Measurements from ENCODE around the gene DTD1.

Gene DTD1

GRCh38 chr20:18794428-18794787 is 206.6 kb downstream of the DTD1 start:
- Histone ChIP-seq H4K8ac (ENCODE audit: low read depth, low read length) (no peak overlapping the region), H3K9me3 (replicated peaks in 1 of 2; ENCODE audit: control insufficient read depth in 2 of 2, insufficient read depth in 1 of 2, low read depth in 1 of 2, low read length in 2 of 2) (no peaks in the 10 kb centered on the region), H3K14ac (ENCODE audit: low read length) (no peak overlapping the region), H3K4me3 (ENCODE audit: low read length in 2 of 2) (peak overlapping the region; percentile 62 to 84), H3K18ac (ENCODE audit: low read length) (no peak overlapping the region), H2BK12ac (ENCODE audit: low read length) (no peak overlapping the region), H2AFZ (ENCODE audit: low read length) (peak overlapping the region; percentile 85), H3K23ac (ENCODE audit: low read depth, low read length, poor library complexity) (no peak overlapping the region), H3K36me3 (replicated peaks in 1 of 2; ENCODE audit: control insufficient read depth in 2 of 2, insufficient read depth in 2 of 2, low read length in 2 of 2) (no peaks in the 10 kb centered on the region), H3K27me3 (ENCODE audit: control insufficient read depth in 3 of 3, insufficient read depth in 3 of 3, low read depth in 1 of 3, low read length in 3 of 3) (no peaks in the 10 kb centered on the region), H4K91ac (ENCODE audit: low read depth, low read length, poor library complexity) (no peak overlapping the region), H3K27ac (replicated peaks; ENCODE audit: low read length) (no peak overlapping the region), H3K4me2 (ENCODE audit: insufficient read depth, low read length, poor library complexity, severe bottlenecking) (peak overlapping the region; percentile 63), H2BK5ac (ENCODE audit: low read length) (no peak overlapping the region), H2BK120ac (ENCODE audit: low read depth, low read length) (no peak overlapping the region), H2AK5ac (ENCODE audit: low read depth, low read length) (no peak overlapping the region), H3K9ac (ENCODE audit: low read depth, low read length, poor library complexity) (no peak overlapping the region), H3K4ac (ENCODE audit: low read length) (no peak overlapping the region), H3K4me1 (ENCODE audit: control insufficient read depth in 2 of 2, insufficient read depth in 1 of 2, low read depth in 1 of 2, low read length in 2 of 2) (no peaks in the 10 kb centered on the region), H2BK15ac (ENCODE audit: low read length) (no peak overlapping the region), H3K79me1 (ENCODE audit: low read depth, low read length) (no peaks in the 10 kb centered on the region)
- WGBS, 2 donors (ENCODE audit: extremely low coverage in 2 of 2, insufficient read length in 2 of 2, insufficient replicate concordance in 1 of 2): no CpG with 5 or more reads among the region's 3 CpGs
- no peak for DNase-seq (ENCODE audit: low spot score)

GRCh38 chr20:18795366-18795765 is 207.5 kb downstream of the DTD1 start:
- Histone ChIP-seq H2AFZ (ENCODE audit: low read length) (no peak overlapping the region), H2BK120ac (ENCODE audit: low read depth, low read length) (no peak overlapping the region), H3K14ac (ENCODE audit: low read length) (no peak overlapping the region), H3K18ac (ENCODE audit: low read length) (no peak overlapping the region), H3K4me2 (ENCODE audit: insufficient read depth, low read length, poor library complexity, severe bottlenecking) (no peak overlapping the region), H3K27ac (replicated peaks; ENCODE audit: low read length) (no peak overlapping the region), H3K27me3 (ENCODE audit: control insufficient read depth in 3 of 3, insufficient read depth in 3 of 3, low read depth in 1 of 3, low read length in 3 of 3) (no peaks in the 10 kb centered on the region), H3K23ac (ENCODE audit: low read depth, low read length, poor library complexity) (no peak overlapping the region), H3K4me1 (ENCODE audit: control insufficient read depth in 2 of 2, insufficient read depth in 1 of 2, low read depth in 1 of 2, low read length in 2 of 2) (no peaks in the 10 kb centered on the region), H3K36me3 (replicated peaks in 1 of 2; ENCODE audit: control insufficient read depth in 2 of 2, insufficient read depth in 2 of 2, low read length in 2 of 2) (no peaks in the 10 kb centered on the region), H4K91ac (ENCODE audit: low read depth, low read length, poor library complexity) (no peak overlapping the region), H4K8ac (ENCODE audit: low read depth, low read length) (no peak overlapping the region), H2BK5ac (ENCODE audit: low read length) (no peak overlapping the region), H3K9me3 (replicated peaks in 1 of 2; ENCODE audit: control insufficient read depth in 2 of 2, insufficient read depth in 1 of 2, low read depth in 1 of 2, low read length in 2 of 2) (no peaks in the 10 kb centered on the region), H2BK15ac (ENCODE audit: low read length) (no peak overlapping the region), H3K4me3 (ENCODE audit: low read length in 2 of 2) (no peak overlapping the region), H3K79me1 (ENCODE audit: low read depth, low read length) (no peaks in the 10 kb centered on the region), H2AK5ac (ENCODE audit: low read depth, low read length) (no peak overlapping the region), H3K9ac (ENCODE audit: low read depth, low read length, poor library complexity) (no peak overlapping the region), H3K4ac (ENCODE audit: low read length) (no peak overlapping the region), H2BK12ac (ENCODE audit: low read length) (no peak overlapping the region)
- no CpG with 5 or more reads among the region's 4 CpGs for WGBS, 2 donors (ENCODE audit: extremely low coverage in 2 of 2, insufficient read length in 2 of 2, insufficient replicate concordance in 1 of 2)
- no peak for DNase-seq (ENCODE audit: low spot score)

GRCh38 chr20:18796282-18796833 is 208.5 kb downstream of the DTD1 start:
- no peak overlapping the region for H3K4ac ChIP-seq (ENCODE audit: low read length)
- H3K9me3 ChIP-seq (replicated peaks in 1 of 2; ENCODE audit: control insufficient read depth in 2 of 2, insufficient read depth in 1 of 2, low read depth in 1 of 2, low read length in 2 of 2): no peaks in the 10 kb centered on the region
- no peak overlapping the region for H3K14ac ChIP-seq (ENCODE audit: low read length)
- no peak overlapping the region for H3K18ac ChIP-seq (ENCODE audit: low read length)
- no peak overlapping the region for H2BK5ac ChIP-seq (ENCODE audit: low read length)
- no peak overlapping the region for H2AK5ac ChIP-seq (ENCODE audit: low read depth, low read length)
- no peak overlapping the region for H2BK120ac ChIP-seq (ENCODE audit: low read depth, low read length)
- no peak overlapping the region for H3K9ac ChIP-seq (ENCODE audit: low read depth, low read length, poor library complexity)
- H2AFZ ChIP-seq (ENCODE audit: low read length): no peak overlapping the region
- no peaks in the 10 kb centered on the region for H3K4me1 ChIP-seq (ENCODE audit: control insufficient read depth in 2 of 2, insufficient read depth in 1 of 2, low read depth in 1 of 2, low read length in 2 of 2)
- no peak overlapping the region for H3K27ac ChIP-seq (replicated peaks; ENCODE audit: low read length)
- no peak overlapping the region for H2BK12ac ChIP-seq (ENCODE audit: low read length)
- no peak overlapping the region for H3K4me3 ChIP-seq (ENCODE audit: low read length in 2 of 2)
- no peak overlapping the region for H2BK15ac ChIP-seq (ENCODE audit: low read length)
- no peak overlapping the region for H4K91ac ChIP-seq (ENCODE audit: low read depth, low read length, poor library complexity)
- no peak overlapping the region for H3K23ac ChIP-seq (ENCODE audit: low read depth, low read length, poor library complexity)
- no CpG with 5 or more reads among the region's 2 CpGs for WGBS, 2 donors (ENCODE audit: extremely low coverage in 2 of 2, insufficient read length in 2 of 2, insufficient replicate concordance in 1 of 2)
- no peak overlapping the region for H3K4me2 ChIP-seq (ENCODE audit: insufficient read depth, low read length, poor library complexity, severe bottlenecking)
- H3K79me1 ChIP-seq (ENCODE audit: low read depth, low read length): no peaks in the 10 kb centered on the region
- no peak for DNase-seq (ENCODE audit: low spot score)
- H3K27me3 ChIP-seq (ENCODE audit: control insufficient read depth in 3 of 3, insufficient read depth in 3 of 3, low read depth in 1 of 3, low read length in 3 of 3): no peaks in the 10 kb centered on the region
- no peaks in the 10 kb centered on the region for H3K36me3 ChIP-seq (replicated peaks in 1 of 2; ENCODE audit: control insufficient read depth in 2 of 2, insufficient read depth in 2 of 2, low read length in 2 of 2)
- H4K8ac ChIP-seq (ENCODE audit: low read depth, low read length): no peak overlapping the region

GRCh38 chr20:18801516-18801915 is 213.7 kb downstream of the DTD1 start:
- Histone ChIP-seq H3K9me3 (replicated peaks in 1 of 2; ENCODE audit: control insufficient read depth in 2 of 2, insufficient read depth in 1 of 2, low read depth in 1 of 2, low read length in 2 of 2) (no peaks in the 10 kb centered on the region), H2AFZ (ENCODE audit: low read length) (no peak overlapping the region), H2BK5ac (ENCODE audit: low read length) (no peak overlapping the region), H4K91ac (ENCODE audit: low read depth, low read length, poor library complexity) (no peak overlapping the region), H3K27me3 (ENCODE audit: control insufficient read depth in 3 of 3, insufficient read depth in 3 of 3, low read depth in 1 of 3, low read length in 3 of 3) (no peaks in the 10 kb centered on the region), H3K36me3 (replicated peaks in 1 of 2; ENCODE audit: control insufficient read depth in 2 of 2, insufficient read depth in 2 of 2, low read length in 2 of 2) (no peaks in the 10 kb centered on the region), H3K9ac (ENCODE audit: low read depth, low read length, poor library complexity) (no peak overlapping the region), H3K4me2 (ENCODE audit: insufficient read depth, low read length, poor library complexity, severe bottlenecking) (no peak overlapping the region), H2BK12ac (ENCODE audit: low read length) (no peak overlapping the region), H2BK15ac (ENCODE audit: low read length) (no peak overlapping the region), H3K79me1 (ENCODE audit: low read depth, low read length) (no peaks in the 10 kb centered on the region), H3K4ac (ENCODE audit: low read length) (no peak overlapping the region), H3K23ac (ENCODE audit: low read depth, low read length, poor library complexity) (no peak overlapping the region), H3K4me3 (ENCODE audit: low read length in 2 of 2) (no peak overlapping the region), H2BK120ac (ENCODE audit: low read depth, low read length) (no peak overlapping the region), H2AK5ac (ENCODE audit: low read depth, low read length) (no peak overlapping the region), H3K14ac (ENCODE audit: low read length) (no peak overlapping the region), H3K4me1 (ENCODE audit: control insufficient read depth in 2 of 2, insufficient read depth in 1 of 2, low read depth in 1 of 2, low read length in 2 of 2) (no peaks in the 10 kb centered on the region), H3K18ac (ENCODE audit: low read length) (no peak overlapping the region), H3K27ac (replicated peaks; ENCODE audit: low read length) (no peak overlapping the region), H4K8ac (ENCODE audit: low read depth, low read length) (no peak overlapping the region)
- DNase-seq (ENCODE audit: low spot score): no peak
- no CpG with 5 or more reads among the region's 2 CpGs for WGBS, 2 donors (ENCODE audit: extremely low coverage in 2 of 2, insufficient read length in 2 of 2, insufficient replicate concordance in 1 of 2)

All from neuronal stem cell (in vitro differentiated cells).